ENCODE measurements around the gene ABAT. TPM values are rescaled to one million over a fixed set of nuclear protein-coding genes. Genes with fewer than 3 reads are reported as not detected.
A peak's percentile ranks its signal among the peaks of the same experiment; 100 is the strongest.
"Not testable (repeated sequence)": the region's sequence is repeated elsewhere in the genome, so short reads cannot be mapped to it uniquely, and the experiment has no call there.

Gene ABAT
- total and polyA plus RNA-seq, 2 experiments from 2014 or later: 31.2 to 59.1 TPM

- WGBS (ENCODE audit: low lambda C conversion rate, missing lambda C conversion rate): 68% methylated on average over 7 of the region's 7 CpGs
- no peak for DNase-seq (ENCODE audit: low spot score)
Observed at GRCh38 chr16:8798535-8799157, 124.2 kb downstream of the ABAT start.

GRCh38 chr16:8801701-8802100, 127.3 kb downstream of the ABAT start:
- H2AFZ ChIP-seq: no peak overlapping the region
- H3K79me2 ChIP-seq: peaks cover 82% of the 10 kb centered on the region
- no peaks in the 10 kb centered on the region for H3K9me3 ChIP-seq (ENCODE audit: low read depth)
- 92% methylated on average over 4 of the region's 4 CpGs for WGBS (ENCODE audit: low lambda C conversion rate, missing lambda C conversion rate)
- no peak for DNase-seq (ENCODE audit: low spot score)
- H3K4me1 ChIP-seq (ENCODE audit: insufficient read depth): peaks cover 20% of the 10 kb centered on the region
- H3K9me2 ChIP-seq (replicated peaks; ENCODE audit: insufficient read depth): no peaks in the 10 kb centered on the region
- no peak overlapping the region for H3K4me3 ChIP-seq
- TF ChIP-seq CTCF (IDR thresholded peaks at IDR 0.05; ENCODE audit: poor library complexity) (no peak), EZH2phosphoT487 (IDR thresholded peaks at IDR 0.05; ENCODE audit: low read depth, severe bottlenecking, unreplicated experiment) (no peak), EZH2 (IDR thresholded peaks at IDR 0.05; ENCODE audit: borderline replicate concordance) (no peak)
- H3K4me2 ChIP-seq: no peak overlapping the region
- no peaks in the 10 kb centered on the region for H3K36me3 ChIP-seq (replicated peaks; ENCODE audit: insufficient read depth, low read depth)
- no peak overlapping the region for H3K27ac ChIP-seq
- no peaks in the 10 kb centered on the region for H3K27me3 ChIP-seq
- peaks cover 13% of the 10 kb centered on the region for H4K20me1 ChIP-seq (ENCODE audit: insufficient read depth, poor library complexity, severe bottlenecking)

More at GRCh38 chr16:8798535-8799157, 124.2 kb downstream of the ABAT start:
- Histone ChIP-seq H3K27me3 (no peaks in the 10 kb centered on the region), H3K79me2 (peaks cover 78% of the 10 kb centered on the region), H2AFZ (no peak overlapping the region), H3K36me3 (replicated peaks; ENCODE audit: insufficient read depth, low read depth) (no peaks in the 10 kb centered on the region), H3K9me3 (ENCODE audit: low read depth) (no peaks in the 10 kb centered on the region), H3K4me1 (ENCODE audit: insufficient read depth) (peaks cover 27% of the 10 kb centered on the region), H3K4me3 (peak overlapping the region; percentile 67), H3K4me2 (peak overlapping the region; percentile 94), H3K27ac (peak overlapping the region; percentile 93), H4K20me1 (ENCODE audit: insufficient read depth, poor library complexity, severe bottlenecking) (peaks cover 13% of the 10 kb centered on the region), H3K9me2 (replicated peaks; ENCODE audit: insufficient read depth) (no peaks in the 10 kb centered on the region)
- TF ChIP-seq CTCF (IDR thresholded peaks at IDR 0.05; ENCODE audit: poor library complexity) (no peak), EZH2phosphoT487 (IDR thresholded peaks at IDR 0.05; ENCODE audit: low read depth, severe bottlenecking, unreplicated experiment) (no peak), EZH2 (IDR thresholded peaks at IDR 0.05; ENCODE audit: borderline replicate concordance) (no peak)

GRCh38 chr16:8803733-8804132, 129.3 kb downstream of the ABAT start:
- not testable (repeated sequence) for H3K27ac ChIP-seq; H3K4me2 ChIP-seq; H3K4me3 ChIP-seq; H3K36me3 ChIP-seq (replicated peaks; ENCODE audit: insufficient read depth, low read depth); H2AFZ ChIP-seq; H3K9me3 ChIP-seq (ENCODE audit: low read depth); DNase-seq (ENCODE audit: low spot score); H3K9me2 ChIP-seq (replicated peaks; ENCODE audit: insufficient read depth); H3K27me3 ChIP-seq
- Histone ChIP-seq H3K79me2 (peaks cover 71% of the 10 kb centered on the region), H4K20me1 (ENCODE audit: insufficient read depth, poor library complexity, severe bottlenecking) (peaks cover 18% of the 10 kb centered on the region), H3K4me1 (ENCODE audit: insufficient read depth) (peaks cover 16% of the 10 kb centered on the region)
- WGBS (ENCODE audit: low lambda C conversion rate, missing lambda C conversion rate): 93% methylated on average over 12 of the region's 12 CpGs

GRCh38 chr16:8804313-8804712, 129.9 kb downstream of the ABAT start:
- DNase-seq (ENCODE audit: low spot score): no peak
- 91% methylated on average over 6 of the region's 6 CpGs for WGBS (ENCODE audit: low lambda C conversion rate, missing lambda C conversion rate)
- no peaks in the 10 kb centered on the region for H3K9me2 ChIP-seq (replicated peaks; ENCODE audit: insufficient read depth)
- H3K79me2 ChIP-seq: peaks cover 65% of the 10 kb centered on the region
- no peak overlapping the region for H2AFZ ChIP-seq
- H3K27ac ChIP-seq: no peak overlapping the region
- no peaks in the 10 kb centered on the region for H3K9me3 ChIP-seq (ENCODE audit: low read depth)
- H3K36me3 ChIP-seq (replicated peaks; ENCODE audit: insufficient read depth, low read depth): no peaks in the 10 kb centered on the region
- H3K4me2 ChIP-seq: no peak overlapping the region
- H3K4me3 ChIP-seq: no peak overlapping the region
- H3K27me3 ChIP-seq: no peaks in the 10 kb centered on the region
- no peak for TF ChIP-seq EZH2 (IDR thresholded peaks at IDR 0.05; ENCODE audit: borderline replicate concordance)
- TF ChIP-seq CTCF (IDR thresholded peaks at IDR 0.05; ENCODE audit: poor library complexity): no peak
- no peak for TF ChIP-seq EZH2phosphoT487 (IDR thresholded peaks at IDR 0.05; ENCODE audit: low read depth, severe bottlenecking, unreplicated experiment)
- H4K20me1 ChIP-seq (ENCODE audit: insufficient read depth, poor library complexity, severe bottlenecking): peaks cover 18% of the 10 kb centered on the region
- H3K4me1 ChIP-seq (ENCODE audit: insufficient read depth): peaks cover 10% of the 10 kb centered on the region
